ENCODE measurements around the gene NLGN1.

GRCh38 chr3:173618703-173619102 lies 221.2 kb downstream of the NLGN1 start:
- TF ChIP-seq EP300 (IDR thresholded peaks at IDR 0.05), result no peak
- no peak for TF ChIP-seq CTCF (IDR thresholded peaks at IDR 0.05)
- no peak for TF ChIP-seq POLR2A (IDR thresholded peaks at IDR 0.05)
